Inferior parietal cortex (tissue), 1 donor: ENCODE measurements around the gene GABRR3.
"Not testable (repeated sequence)": the region's sequence is repeated elsewhere in the genome, so short reads cannot be mapped to it uniquely, and the experiment has no call there.

ENCODE experiments used
- DNase-seq: peaks from one replicate; pipeline ENCODE4 v3.0.0-alpha.2; 2016; ENCODE audit errors: extremely low spot score

GABRR3 gene

GRCh38 chr3:98021830-98022560, 13.1 kb downstream of the GABRR3 start:
- no peak for DNase-seq

GRCh38 chr3:98020412-98020811, 14.7 kb downstream of the GABRR3 start:
- DNase-seq, result no peak

- no peak for DNase-seq
Measured at GRCh38 chr3:98018301-98018700, 16.8 kb downstream of the GABRR3 start.

GRCh38 chr3:98014268-98014585, 20.9 kb downstream of the GABRR3 start:
- DNase-seq, result no peak

- DNase-seq, result no peak
Measured at GRCh38 chr3:98013411-98014267, 21.5 kb downstream of the GABRR3 start.

- DNase-seq, result no peak
Measured at GRCh38 chr3:98012979-98013378, 22.1 kb downstream of the GABRR3 start.

- DNase-seq, result not testable (repeated sequence)
Measured at GRCh38 chr3:98010883-98011449, 24.1 kb downstream of the GABRR3 start.

GRCh38 chr3:98010194-98010882, 24.8 kb downstream of the GABRR3 start:
- DNase-seq, result no peak

GRCh38 chr3:98008855-98009254, 26.3 kb downstream of the GABRR3 start:
- no peak for DNase-seq

- no peak for DNase-seq
Measured at GRCh38 chr3:98005438-98005837, 29.7 kb downstream of the GABRR3 start.

- no peak for DNase-seq
Measured at GRCh38 chr3:98004721-98005120, 30.4 kb downstream of the GABRR3 start.

- no peak for DNase-seq
Measured at GRCh38 chr3:98003306-98003969, 31.7 kb downstream of the GABRR3 start.

- DNase-seq, result no peak
Measured at GRCh38 chr3:98002717-98003116, 32.4 kb downstream of the GABRR3 start.

GRCh38 chr3:97999994-98000393, 35.1 kb downstream of the GABRR3 start:
- no peak for DNase-seq

- no peak for DNase-seq
Measured at GRCh38 chr3:97999103-97999502, 36.0 kb downstream of the GABRR3 start.

- no peak for DNase-seq
Measured at GRCh38 chr3:97996988-97997387, 38.1 kb downstream of the GABRR3 start.

GRCh38 chr3:97994328-97994945, 40.7 kb downstream of the GABRR3 start:
- DNase-seq, result no peak

GRCh38 chr3:97993526-97993925, 41.6 kb downstream of the GABRR3 start:
- no peak for DNase-seq

- DNase-seq, result no peak
Measured at GRCh38 chr3:97992547-97993173, 42.5 kb downstream of the GABRR3 start.

GRCh38 chr3:97991293-97991682, 43.8 kb downstream of the GABRR3 start:
- DNase-seq, result no peak
